ENCODE measurements around the gene IGBP1. TPM values are rescaled to one million over a fixed set of nuclear protein-coding genes. Genes with fewer than 3 reads are reported as not detected.

IGBP1 gene
- total and polyA plus RNA-seq, 9 of the 15 experiments (the other 6 are each of a cell fraction or from before 2014, with no cell fraction given): 36.6 to 91.5 (median 52.8) TPM

DNA sequence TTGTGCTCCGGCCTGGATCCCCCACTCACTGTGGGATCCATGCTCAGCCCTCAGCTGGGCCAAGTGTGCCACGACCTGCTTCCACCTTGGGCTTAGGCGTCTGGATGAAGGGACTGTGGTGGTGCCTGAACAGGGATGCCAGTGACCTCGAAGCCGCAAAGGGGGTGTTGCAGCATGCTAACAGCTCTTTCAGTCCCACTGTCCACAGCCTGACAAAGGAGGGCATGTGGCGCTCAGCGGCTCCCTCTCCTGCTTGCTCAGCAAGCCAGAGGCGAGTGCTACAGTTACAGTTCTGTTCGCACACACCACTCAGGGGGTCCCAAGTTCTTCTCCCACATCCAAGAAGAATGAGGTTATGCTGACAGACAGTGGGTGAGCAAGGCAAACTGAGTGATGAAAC is 5.2 kb upstream of the IGBP1 start (continued):
- TF ChIP-seq, protein P1, sequence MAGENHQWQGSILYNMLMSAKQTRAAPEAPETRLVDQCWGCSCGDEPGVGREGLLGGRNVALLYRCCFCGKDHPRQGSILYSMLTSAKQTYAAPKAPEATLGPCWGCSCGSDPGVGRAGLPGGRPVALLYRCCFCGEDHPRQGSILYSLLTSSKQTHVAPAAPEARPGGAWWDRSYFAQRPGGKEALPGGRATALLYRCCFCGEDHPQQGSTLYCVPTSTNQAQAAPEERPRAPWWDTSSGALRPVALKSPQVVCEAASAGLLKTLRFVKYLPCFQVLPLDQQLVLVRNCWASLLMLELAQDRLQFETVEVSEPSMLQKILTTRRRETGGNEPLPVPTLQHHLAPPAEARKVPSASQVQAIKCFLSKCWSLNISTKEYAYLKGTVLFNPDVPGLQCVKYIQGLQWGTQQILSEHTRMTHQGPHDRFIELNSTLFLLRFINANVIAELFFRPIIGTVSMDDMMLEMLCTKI (IDR thresholded peaks at IDR 0.05; ENCODE audit: partially characterized antibody): no peak
- TF ChIP-seq, protein P2, sequence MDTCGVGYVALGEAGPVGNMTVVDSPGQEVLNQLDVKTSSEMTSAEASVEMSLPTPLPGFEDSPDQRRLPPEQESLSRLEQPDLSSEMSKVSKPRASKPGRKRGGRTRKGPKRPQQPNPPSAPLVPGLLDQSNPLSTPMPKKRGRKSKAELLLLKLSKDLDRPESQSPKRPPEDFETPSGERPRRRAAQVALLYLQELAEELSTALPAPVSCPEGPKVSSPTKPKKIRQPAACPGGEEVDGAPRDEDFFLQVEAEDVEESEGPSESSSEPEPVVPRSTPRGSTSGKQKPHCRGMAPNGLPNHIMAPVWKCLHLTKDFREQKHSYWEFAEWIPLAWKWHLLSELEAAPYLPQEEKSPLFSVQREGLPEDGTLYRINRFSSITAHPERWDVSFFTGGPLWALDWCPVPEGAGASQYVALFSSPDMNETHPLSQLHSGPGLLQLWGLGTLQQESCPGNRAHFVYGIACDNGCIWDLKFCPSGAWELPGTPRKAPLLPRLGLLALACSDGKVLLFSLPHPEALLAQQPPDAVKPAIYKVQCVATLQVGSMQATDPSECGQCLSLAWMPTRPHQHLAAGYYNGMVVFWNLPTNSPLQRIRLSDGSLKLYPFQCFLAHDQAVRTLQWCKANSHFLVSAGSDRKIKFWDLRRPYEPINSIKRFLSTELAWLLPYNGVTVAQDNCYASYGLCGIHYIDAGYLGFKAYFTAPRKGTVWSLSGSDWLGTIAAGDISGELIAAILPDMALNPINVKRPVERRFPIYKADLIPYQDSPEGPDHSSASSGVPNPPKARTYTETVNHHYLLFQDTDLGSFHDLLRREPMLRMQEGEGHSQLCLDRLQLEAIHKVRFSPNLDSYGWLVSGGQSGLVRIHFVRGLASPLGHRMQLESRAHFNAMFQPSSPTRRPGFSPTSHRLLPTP (IDR thresholded peaks at IDR 0.05; ENCODE audit: borderline replicate concordance, extremely low read depth, insufficient read length): no peak
- no peak for TF ChIP-seq ZNF212 (CRISPR knock-in tag; IDR thresholded peaks at IDR 0.05)

DNA sequence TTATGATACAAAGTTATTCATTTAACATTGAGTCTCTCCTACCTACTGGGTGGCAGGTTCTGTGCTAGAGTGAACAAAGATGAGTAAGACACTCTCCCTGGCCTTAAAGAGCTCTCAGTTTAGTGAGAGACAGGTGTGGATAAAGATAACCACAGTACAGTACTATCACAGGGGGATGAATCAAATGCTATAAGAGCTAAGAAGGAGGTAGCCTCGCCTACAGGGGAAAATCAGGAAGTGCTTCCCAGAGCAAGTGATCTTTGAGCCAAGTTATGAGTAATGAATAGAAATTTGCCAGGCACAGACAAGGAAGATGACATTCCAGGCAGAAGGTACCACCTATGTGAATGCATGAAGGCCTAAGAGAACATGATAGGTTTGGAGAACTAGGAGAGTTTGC is 3.4 kb upstream of the IGBP1 start:
- H3K36me3 ChIP-seq (ENCODE audit: control insufficient read depth, insufficient read depth, low read length): peaks cover 3% of the 10 kb centered on the region; the same call in 2 of the 3 replicates
- in situ Hi-C loops (cut with MboI): no loop called here
- CTCF ChIA-PET (ENCODE audit: low intra/inter-chr PET ratio): no interaction called here
- no TSS peak for BruUV-seq (replicated peaks)
- no peaks in the 10 kb centered on the region; the same call in 1 of the 2 replicates for H4K20me1 ChIP-seq (replicated peaks; ENCODE audit: control insufficient read depth, insufficient read depth, low read length)
- TF ChIP-seq, protein P3, sequence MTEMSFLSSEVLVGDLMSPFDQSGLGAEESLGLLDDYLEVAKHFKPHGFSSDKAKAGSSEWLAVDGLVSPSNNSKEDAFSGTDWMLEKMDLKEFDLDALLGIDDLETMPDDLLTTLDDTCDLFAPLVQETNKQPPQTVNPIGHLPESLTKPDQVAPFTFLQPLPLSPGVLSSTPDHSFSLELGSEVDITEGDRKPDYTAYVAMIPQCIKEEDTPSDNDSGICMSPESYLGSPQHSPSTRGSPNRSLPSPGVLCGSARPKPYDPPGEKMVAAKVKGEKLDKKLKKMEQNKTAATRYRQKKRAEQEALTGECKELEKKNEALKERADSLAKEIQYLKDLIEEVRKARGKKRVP (CRISPR knock-in tag; IDR thresholded peaks at IDR 0.05): no peak
- TF ChIP-seq, protein P4, sequence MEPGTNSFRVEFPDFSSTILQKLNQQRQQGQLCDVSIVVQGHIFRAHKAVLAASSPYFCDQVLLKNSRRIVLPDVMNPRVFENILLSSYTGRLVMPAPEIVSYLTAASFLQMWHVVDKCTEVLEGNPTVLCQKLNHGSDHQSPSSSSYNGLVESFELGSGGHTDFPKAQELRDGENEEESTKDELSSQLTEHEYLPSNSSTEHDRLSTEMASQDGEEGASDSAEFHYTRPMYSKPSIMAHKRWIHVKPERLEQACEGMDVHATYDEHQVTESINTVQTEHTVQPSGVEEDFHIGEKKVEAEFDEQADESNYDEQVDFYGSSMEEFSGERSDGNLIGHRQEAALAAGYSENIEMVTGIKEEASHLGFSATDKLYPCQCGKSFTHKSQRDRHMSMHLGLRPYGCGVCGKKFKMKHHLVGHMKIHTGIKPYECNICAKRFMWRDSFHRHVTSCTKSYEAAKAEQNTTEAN (CRISPR knock-in tag; IDR thresholded peaks at IDR 0.05): no peak
- TF ChIP-seq SPI1 (IDR thresholded peaks at IDR 0.05; ENCODE audit: borderline replicate concordance, low read depth, low read length) (peak; percentile 63; the same call in 1 of the 2 replicates), HMGN3 (IDR thresholded peaks at IDR 0.05; ENCODE audit: borderline replicate concordance, extremely low read depth, insufficient read length, low read depth, low read length) (no peak)
- H3K4me1 ChIP-seq (replicated peaks in 1 of 2; ENCODE audit: control insufficient read depth in 2 of 2, insufficient read depth in 2 of 2, low read length in 2 of 2): peaks cover 3 to 5% of the 10 kb centered on the region in 2 experiments; a peak in 3 of 5 replicates
- H3K27me3 ChIP-seq (ENCODE audit: control insufficient read depth in 2 of 2, insufficient read depth in 2 of 2, low read length in 2 of 2): peaks cover 0 to 6% of the 10 kb centered on the region in 2 experiments; a peak in 1 of 5 replicates
- H3K9ac ChIP-seq (ENCODE audit: insufficient read depth in 1 of 2, low read depth in 2 of 2, low read length in 2 of 2): no peak overlapping the region
- no peak for FAIRE-seq
- peak in 1 of 4 experiments; percentile 2 for DNase-seq (ENCODE audit: extremely low read depth in 1 of 4, low spot score in 3 of 4)
- WGBS (ENCODE audit: insufficient coverage, low coverage, missing lambda C conversion rate): 0% methylated on average over 1 of the region's 1 CpG
- no peaks in the 10 kb centered on the region for H3K9me3 ChIP-seq (replicated peaks; ENCODE audit: control insufficient read depth, insufficient read depth, low read depth, low read length)
- peaks cover 11% of the 10 kb centered on the region for H3K79me2 ChIP-seq (ENCODE audit: control insufficient read depth, insufficient read depth, low read length)
- POLR2A ChIA-PET: no interaction called here
- no peak overlapping the region for H3K4me3 ChIP-seq
- H3K27ac ChIP-seq (ENCODE audit: extremely low read depth, low read depth, low read length): no peak overlapping the region
- ATAC-seq: no peak
- intact Hi-C loops (cut with micrococcal nuclease): no loop called here
- H2AFZ ChIP-seq (ENCODE audit: low read depth, low read length): no peak overlapping the region
- H3K9me1 ChIP-seq (ENCODE audit: control insufficient read depth, insufficient read depth, low read length): peaks cover 2% of the 10 kb centered on the region
- no peak overlapping the region for H3K4me2 ChIP-seq (ENCODE audit: insufficient read depth, low read length)

Measured in K562 (cell line).